CD4-positive, alpha-beta T cell treated with Interleukin-10 for 1 hour (primary cell): ENCODE measurements around the gene TOMM7.
"Not testable (repeated sequence)": the region's sequence is repeated elsewhere in the genome, so short reads cannot be mapped to it uniquely, and the experiment has no call there.

Source experiments
- DNase-seq: peaks from one replicate; pipeline ENCODE4 v3.0.0-alpha.2; 2020

TOMM7 gene

GRCh38 chr7:22779730-22780323, 42.8 kb downstream of the TOMM7 start:
- not testable (repeated sequence) for DNase-seq

- no peak for DNase-seq
These were observed 45.7 kb downstream of the TOMM7 start for GRCh38 chr7:22776964-22777363.

DNA sequence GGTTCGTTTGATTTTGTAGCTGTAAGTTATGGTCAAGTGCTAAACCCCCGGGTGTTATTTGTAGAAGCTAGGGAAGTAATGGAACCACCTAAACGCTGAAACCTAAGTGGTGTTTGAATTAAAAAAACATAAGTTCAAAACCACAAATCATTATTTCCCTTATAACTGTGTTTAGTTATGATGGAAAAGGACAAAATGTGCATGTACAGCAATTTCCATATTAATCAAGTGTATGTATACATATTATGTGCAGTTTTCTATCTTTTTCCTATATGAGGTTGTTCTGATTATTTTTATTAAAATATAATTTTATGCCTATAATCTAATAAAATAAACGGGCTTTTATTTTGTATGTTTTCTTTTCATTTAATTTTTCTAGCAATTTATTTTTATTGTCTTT, 49.8 kb downstream of the TOMM7 start:
- DNase-seq = no peak

- no peak for DNase-seq
These were observed 50.8 kb downstream of the TOMM7 start for GRCh38 chr7:22771872-22772228.

- no peak for DNase-seq
These were observed 51.3 kb downstream of the TOMM7 start for GRCh38 chr7:22771194-22771871.

DNA sequence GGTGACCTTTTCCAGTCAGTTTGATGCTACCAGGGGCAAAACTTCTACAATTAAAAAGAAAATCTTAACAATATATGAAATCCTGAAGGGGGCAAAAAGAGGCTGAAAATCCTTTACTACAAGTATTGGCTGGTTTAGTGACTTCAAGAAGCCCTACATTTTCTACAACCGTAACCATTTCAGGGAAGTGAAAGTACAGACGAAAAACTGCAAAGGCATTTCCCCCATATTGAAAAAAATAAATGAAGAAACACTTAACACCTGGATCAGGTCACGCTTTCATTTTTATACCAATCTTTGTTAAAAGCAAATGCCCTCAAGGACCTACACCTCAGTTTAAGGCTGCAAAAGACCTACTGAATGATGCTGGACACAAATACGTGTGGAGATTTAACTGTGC, 57.0 kb downstream of the TOMM7 start:
- no peak for DNase-seq
